Smooth muscle cell (in vitro differentiated cells): ENCODE data around the gene NSUN6. TPM values are rescaled to one million over a fixed set of nuclear protein-coding genes. Genes with fewer than 3 reads are reported as not detected.

ENCODE experiments used
- DNase-seq: peaks from one replicate; lab custom pipeline; 2025; ENCODE audit not compliant: unreplicated experiment; lab: John Stamatoyannopoulos, UW
- H2AFZ ChIP-seq: fragments of 200-600 bp; sonication (generic); 2 replicates; pipeline ENCODE4 v1.6.0; 2016; ENCODE audit warnings: antibody characterized with exemption, low read depth, mild to moderate bottlenecking
- H3F3A ChIP-seq: fragments of 200-600 bp; sonication (generic); 2 replicates; pipeline ENCODE4 v1.6.0; 2017; ENCODE audit warnings: antibody characterized with exemption, low read depth
- H3K27ac ChIP-seq: fragments of 200-600 bp; sonication (generic); 2 replicates; pipeline ENCODE4 v1.5.1; 2016; ENCODE audit warnings: low read depth, mild to moderate bottlenecking
- H3K27me3 ChIP-seq: fragments of 200-600 bp; sonication (generic); 2 replicates; pipeline ENCODE4 v1.6.1; 2016; ENCODE audit warnings: low read depth, mild to moderate bottlenecking
- H3K36me3 ChIP-seq: fragments of 200-600 bp; sonication (generic); 2 replicates; pipeline ENCODE4 v1.5.1; 2016; ENCODE audit warnings: low read depth
- H3K4me1 ChIP-seq: fragments of 200-600 bp; sonication (generic); 2 replicates; pipeline ENCODE4 v1.5.1; 2016; ENCODE audit warnings: low read depth
- H3K4me2 ChIP-seq: fragments of 200-600 bp; sonication (generic); 2 replicates; pipeline ENCODE4 v1.6.0; 2016; ENCODE audit warnings: mild to moderate bottlenecking
- H3K4me3 ChIP-seq: fragments of 200-600 bp; sonication (generic); 2 replicates; pipeline ENCODE4 v1.5.1; 2016; ENCODE audit warnings: mild to moderate bottlenecking
- H3K79me2 ChIP-seq: fragments of 200-600 bp; sonication (generic); 2 replicates; pipeline ENCODE4 v1.6.0; 2016; ENCODE audit warnings: low read depth, mild to moderate bottlenecking
- H3K9ac ChIP-seq: fragments of 200-600 bp; sonication (generic); 2 replicates; pipeline ENCODE4 v1.6.0; 2016; ENCODE audit warnings: low read depth
- H3K9me3 ChIP-seq: fragments of 200-600 bp; sonication (generic); replicated peaks from 2 replicates; pipeline ENCODE4 v1.5.1; 2016; ENCODE audit warnings: low read depth
- H4K20me1 ChIP-seq: fragments of 200-600 bp; sonication (generic); 2 replicates; pipeline ENCODE4 v1.6.0; 2016; ENCODE audit warnings: low read depth
- CTCF ChIP-seq: fragments of 200-600 bp; sonication (generic); IDR thresholded peaks from 2 replicates; pipeline ENCODE4 v1.5.1; 2017; ENCODE audit warnings: borderline replicate concordance, mild to moderate bottlenecking, antibody characterized with exemption; ENCODE audit not compliant: insufficient read depth, poor library complexity, severe bottlenecking
- WGBS: methylation state at CpG from one replicate; pipeline ENCODE4 v1.1.7; 2016; ENCODE audit warnings: low lambda C conversion rate; 5-methylcytosine and 5-hydroxymethylcytosine counted together
- polyA plus RNA-seq: library from polyadenylated mRNA; unstranded; fragments of >200 nt; fragmentation: Nextera tagmentation; extraction: Ambion mirVana; gene quantifications from 2 replicates; pipeline ENCODE4 v1.2.1, GENCODE V29; 2016
- total RNA-seq: library from RNA; depleted of rRNA; stranded (reverse); fragments of >200 nt; gene quantifications from 2 replicates; pipeline ENCODE4 v1.2.3, GENCODE V29; 2014

Gene NSUN6
- total and polyA plus RNA-seq, 2 experiments from 2014 or later: 6.1 to 7.2 TPM

- no peak overlapping the region for H2AFZ ChIP-seq
- WGBS: 70% methylated on average over 2 of the region's 2 CpGs
These were observed 30.0 kb upstream of the NSUN6 start for GRCh38 chr10:18681366-18681765.

GRCh38 chr10:18680754-18681153 is 29.4 kb upstream of the NSUN6 start:
- TF ChIP-seq CTCF: no peak
- Histone ChIP-seq H3K79me2 (no peaks in the 10 kb centered on the region), H4K20me1 (no peaks in the 10 kb centered on the region), H3K4me2 (no peak overlapping the region), H3K4me3 (no peak overlapping the region), H3K27me3 (no peaks in the 10 kb centered on the region), H2AFZ (no peak overlapping the region), H3K27ac (peak overlapping the region; percentile 66), H3K9me3 (no peaks in the 10 kb centered on the region), H3K36me3 (peaks cover 5% of the 10 kb centered on the region), H3K4me1 (no peaks in the 10 kb centered on the region), H3K9ac (no peak overlapping the region), H3F3A (peaks cover 2% of the 10 kb centered on the region)
- DNase-seq: no peak
- whole genome bisulfite sequencing: 94% methylated on average over 3 of the region's 3 CpGs

More at GRCh38 chr10:18681366-18681765, 30.0 kb upstream of the NSUN6 start:
- Histone ChIP-seq H4K20me1 (no peaks in the 10 kb centered on the region), H3K9me3 (no peaks in the 10 kb centered on the region), H3K4me2 (no peak overlapping the region), H3K27me3 (no peaks in the 10 kb centered on the region), H3K27ac (peak overlapping the region; percentile 66), H3K9ac (no peak overlapping the region), H3K4me1 (no peaks in the 10 kb centered on the region), H3K79me2 (no peaks in the 10 kb centered on the region), H3F3A (peaks cover 2% of the 10 kb centered on the region), H3K4me3 (no peak overlapping the region), H3K36me3 (no peaks in the 10 kb centered on the region)
- no peak for TF ChIP-seq CTCF
- DNase-seq: no peak

GRCh38 chr10:18675086-18675801 is 23.9 kb upstream of the NSUN6 start:
- Histone ChIP-seq H3K4me3 (no peak overlapping the region), H2AFZ (no peak overlapping the region), H3K4me1 (no peaks in the 10 kb centered on the region), H3K4me2 (no peak overlapping the region), H4K20me1 (peaks cover 17% of the 10 kb centered on the region), H3K9me3 (no peaks in the 10 kb centered on the region), H3F3A (no peaks in the 10 kb centered on the region), H3K27me3 (no peaks in the 10 kb centered on the region), H3K27ac (no peak overlapping the region), H3K79me2 (peaks cover 12% of the 10 kb centered on the region), H3K36me3 (peaks cover 26% of the 10 kb centered on the region), H3K9ac (no peak overlapping the region)
- no peak for DNase-seq
- no peak for TF ChIP-seq CTCF
- WGBS: 98% methylated on average over 4 of the region's 4 CpGs

- WGBS: 65% methylated on average over 2 of the region's 2 CpGs
- Histone ChIP-seq H3K27me3 (no peaks in the 10 kb centered on the region), H4K20me1 (peaks cover 78% of the 10 kb centered on the region), H3K9ac (no peak overlapping the region), H3K27ac (no peak overlapping the region), H3K9me3 (no peaks in the 10 kb centered on the region), H2AFZ (no peak overlapping the region), H3F3A (peaks cover 13% of the 10 kb centered on the region), H3K4me1 (peaks cover 19% of the 10 kb centered on the region), H3K4me2 (no peak overlapping the region), H3K36me3 (no peaks in the 10 kb centered on the region), H3K79me2 (peaks cover 83% of the 10 kb centered on the region), H3K4me3 (no peak overlapping the region)
- no peak for TF ChIP-seq CTCF
- no peak for DNase-seq
These were observed 16.6 kb upstream of the NSUN6 start for GRCh38 chr10:18668026-18668425.
